IPS-NIHi7 (cell line): ENCODE measurements around the gene EID2B.

Experiments
- DNase-seq: peaks from one replicate; pipeline ENCODE4 v3.0.0; 2012; ENCODE audit warnings: mixed read lengths; ENCODE audit errors: extremely low spot score

EID2B gene

GRCh38 chr19:39532233-39533002 is at the start of gene EID2B:
TSS of gene EID2B (minus strand) at chr19:39532852. CDS start at chr19:39532802, 50 bp downstream.
- DNase-seq = peak; percentile 96

- DNase-seq = no peak
These were observed 49.8 kb upstream of the EID2B start for GRCh38 chr19:39582442-39582841.

GRCh38 chr19:39568604-39569003 is 36.0 kb upstream of the EID2B start:
- DNase-seq = no peak

- no peak for DNase-seq
These were observed 33.4 kb upstream of the EID2B start for GRCh38 chr19:39566064-39566463.

GRCh38 chr19:39563408-39563807 is 30.8 kb upstream of the EID2B start:
- no peak for DNase-seq

GRCh38 chr19:39558624-39559117 is 26.0 kb upstream of the EID2B start:
- DNase-seq = no peak

GRCh38 chr19:39557811-39558623 is 25.4 kb upstream of the EID2B start:
- no peak for DNase-seq

GRCh38 chr19:39555883-39556282 is 23.2 kb upstream of the EID2B start:
- no peak for DNase-seq

- no peak for DNase-seq
These were observed 22.2 kb upstream of the EID2B start for GRCh38 chr19:39554701-39555311.

- DNase-seq = no peak
These were observed 20.5 kb upstream of the EID2B start for GRCh38 chr19:39553082-39553652.

GRCh38 chr19:39550197-39550596 is 17.5 kb upstream of the EID2B start:
- DNase-seq = no peak

- DNase-seq = no peak
These were observed 13.9 kb upstream of the EID2B start for GRCh38 chr19:39546599-39546998.

- DNase-seq = no peak
These were observed 12.3 kb upstream of the EID2B start for GRCh38 chr19:39544911-39545310.

- no peak for DNase-seq
These were observed 11.7 kb upstream of the EID2B start for GRCh38 chr19:39544226-39544903.

GRCh38 chr19:39543477-39543857 is 10.8 kb upstream of the EID2B start:
- no peak for DNase-seq

GRCh38 chr19:39542206-39542605 is 9.6 kb upstream of the EID2B start:
- no peak for DNase-seq

- no peak for DNase-seq
These were observed 7.7 kb upstream of the EID2B start for GRCh38 chr19:39540333-39540673.

GRCh38 chr19:39539518-39540332 is 7.1 kb upstream of the EID2B start, which contains the start of gene EID2:
TSS of gene EID2 (minus strand) at chr19:39540161. CDS start at chr19:39540079, 82 bp downstream.
- peak; percentile 96 for DNase-seq

GRCh38 chr19:39539165-39539517 is 6.5 kb upstream of the EID2B start:
- DNase-seq = peak; percentile 25

GRCh38 chr19:39533791-39534190 is 1.1 kb upstream of the EID2B start:
- DNase-seq = no peak
